HG03103 (cell line): ENCODE data around the gene DENND5B.
"Not testable (repeated sequence)": the region's sequence is repeated elsewhere in the genome, so short reads cannot be mapped to it uniquely, and the experiment has no call there.

Experiments used
- ATAC-seq: cut with Tn5 transposase; IDR thresholded peaks from one replicate; pipeline ENCODE4 v1.9.1; 2021; ENCODE audit warnings: low read depth; ENCODE audit not compliant: unreplicated experiment

DENND5B gene

GRCh38 chr12:31477687-31478086, 113.2 kb downstream of the DENND5B start:
- ATAC-seq = peak; percentile 51

GRCh38 chr12:31476437-31476836, 114.5 kb downstream of the DENND5B start:
- ATAC-seq = no peak

- not testable (repeated sequence) for ATAC-seq
Observed at GRCh38 chr12:31475610-31476009, 115.3 kb downstream of the DENND5B start.

GRCh38 chr12:31474751-31475150, 116.2 kb downstream of the DENND5B start:
- ATAC-seq = no peak

GRCh38 chr12:31471823-31472222, 119.1 kb downstream of the DENND5B start:
- no peak for ATAC-seq

GRCh38 chr12:31471051-31471450, 119.9 kb downstream of the DENND5B start:
- ATAC-seq = no peak

GRCh38 chr12:31470459-31470858, 120.5 kb downstream of the DENND5B start:
- ATAC-seq = no peak

GRCh38 chr12:31466768-31467167, 124.2 kb downstream of the DENND5B start:
- no peak for ATAC-seq

- no peak for ATAC-seq
Observed at GRCh38 chr12:31465002-31465401, 125.9 kb downstream of the DENND5B start.

- no peak for ATAC-seq
Observed at GRCh38 chr12:31460024-31460423, 130.9 kb downstream of the DENND5B start.

GRCh38 chr12:31456562-31456961, 134.4 kb downstream of the DENND5B start:
- ATAC-seq = no peak

GRCh38 chr12:31444736-31445135, 146.2 kb downstream of the DENND5B start:
- ATAC-seq = no peak

GRCh38 chr12:31440586-31440985, 150.3 kb downstream of the DENND5B start:
- ATAC-seq = no peak

GRCh38 chr12:31440134-31440533, 150.8 kb downstream of the DENND5B start:
- ATAC-seq = no peak

- ATAC-seq = no peak
Observed at GRCh38 chr12:31431721-31432240, 159.2 kb downstream of the DENND5B start.

- ATAC-seq = no peak
Observed at GRCh38 chr12:31423405-31423804, 167.5 kb downstream of the DENND5B start.

GRCh38 chr12:31412292-31412801, 178.6 kb downstream of the DENND5B start:
- no peak for ATAC-seq

GRCh38 chr12:31408763-31409162, 182.2 kb downstream of the DENND5B start:
- ATAC-seq = no peak

- ATAC-seq = no peak
Observed at GRCh38 chr12:31407562-31407961, 183.4 kb downstream of the DENND5B start.

- peak; percentile 70 for ATAC-seq
Observed at GRCh38 chr12:31406345-31406744, 184.6 kb downstream of the DENND5B start.

- no peak for ATAC-seq
Observed at GRCh38 chr12:31405021-31405420, 185.9 kb downstream of the DENND5B start.

- ATAC-seq = peak; percentile 66
Observed at GRCh38 chr12:31403099-31403607, 187.8 kb downstream of the DENND5B start.
